ENCODE results near the gene SPECC1.
A peak's percentile ranks its signal among the peaks of the same experiment; 100 is the strongest.
"Not testable (repeated sequence)": the region's sequence is repeated elsewhere in the genome, so short reads cannot be mapped to it uniquely, and the experiment has no call there.

Gene SPECC1

GRCh38 chr17:20256144-20256543 is 247.0 kb downstream of the SPECC1 start:
- DNase-seq: no peak

DNA sequence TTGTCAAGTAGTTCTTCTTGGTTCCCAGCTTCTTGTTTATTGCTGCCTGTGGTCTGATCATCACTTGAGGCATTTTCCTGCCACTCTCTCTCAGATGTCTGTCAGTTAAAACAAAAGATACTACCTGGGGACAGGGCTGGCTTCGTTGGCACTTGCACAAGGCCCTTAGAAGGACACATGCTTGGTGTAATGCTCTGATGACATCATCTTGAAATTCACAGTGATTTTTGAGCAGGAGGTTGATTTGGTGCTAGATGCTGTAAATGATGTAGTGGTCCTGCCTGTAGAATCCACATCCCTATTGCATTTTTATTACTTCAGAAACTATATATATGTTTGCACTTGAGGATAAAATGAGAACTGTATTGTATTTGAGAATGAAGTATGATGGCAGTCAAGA is 247.8 kb downstream of the SPECC1 start:
- no peak for DNase-seq

DNA sequence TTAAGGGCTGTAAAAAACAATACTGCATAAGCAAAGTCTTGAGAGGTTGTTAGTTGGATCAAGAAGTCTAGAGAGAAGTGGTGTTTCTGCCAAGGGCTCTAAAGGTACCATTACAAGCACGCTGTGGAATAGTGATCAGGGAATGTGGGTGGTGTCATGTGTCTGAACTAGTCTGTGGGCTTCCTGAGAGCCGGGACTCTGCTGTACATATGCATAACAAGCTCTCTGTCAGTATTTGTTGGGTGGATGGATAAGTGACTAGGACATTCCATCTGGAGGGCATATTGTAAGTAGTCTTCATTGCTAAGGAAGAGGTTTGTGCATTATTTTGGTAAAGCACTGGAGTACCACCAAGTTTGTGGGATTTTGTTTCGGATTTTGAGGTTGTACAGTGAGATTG is 248.6 kb downstream of the SPECC1 start:
- DNase-seq: no peak

DNA sequence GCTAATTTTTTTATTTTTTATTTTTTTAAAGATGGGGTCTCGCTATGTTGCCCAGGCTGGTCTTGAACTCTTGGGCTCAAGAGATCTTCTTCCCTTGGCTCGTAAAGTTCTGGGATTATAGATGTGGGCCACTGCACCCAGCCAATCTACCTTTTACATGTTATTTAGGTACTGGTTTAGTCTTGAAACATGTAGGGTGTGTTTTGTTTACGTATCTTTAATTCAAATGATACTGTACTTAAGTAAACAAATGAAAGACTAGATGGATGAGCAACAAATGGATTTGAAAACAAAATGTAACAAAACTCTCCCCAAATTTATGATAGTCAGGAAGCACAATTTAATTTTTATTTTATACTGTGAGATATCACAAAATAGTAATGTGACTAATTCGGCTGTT is 250.5 kb downstream of the SPECC1 start:
- DNase-seq: no peak

DNA sequence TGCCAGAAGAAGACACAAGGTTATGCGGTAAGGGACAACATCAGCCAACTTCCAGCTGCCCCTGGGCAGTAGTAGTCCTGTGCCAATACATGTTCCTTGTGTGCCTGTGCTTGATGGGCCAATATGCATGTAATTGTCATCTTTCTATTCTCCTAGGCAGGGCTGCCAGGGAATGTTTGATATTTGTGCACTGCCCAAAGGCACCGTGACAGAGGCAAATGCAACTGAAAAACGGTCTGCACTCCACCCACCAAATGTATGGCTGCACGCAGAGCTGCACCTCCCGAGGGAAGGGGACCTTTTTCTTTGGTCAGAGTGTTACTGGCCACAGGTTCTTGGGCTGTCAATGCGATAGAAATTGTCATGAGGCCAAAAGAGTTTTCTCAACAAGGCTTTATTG is 251.1 kb downstream of the SPECC1 start:
- DNase-seq: no peak

DNA sequence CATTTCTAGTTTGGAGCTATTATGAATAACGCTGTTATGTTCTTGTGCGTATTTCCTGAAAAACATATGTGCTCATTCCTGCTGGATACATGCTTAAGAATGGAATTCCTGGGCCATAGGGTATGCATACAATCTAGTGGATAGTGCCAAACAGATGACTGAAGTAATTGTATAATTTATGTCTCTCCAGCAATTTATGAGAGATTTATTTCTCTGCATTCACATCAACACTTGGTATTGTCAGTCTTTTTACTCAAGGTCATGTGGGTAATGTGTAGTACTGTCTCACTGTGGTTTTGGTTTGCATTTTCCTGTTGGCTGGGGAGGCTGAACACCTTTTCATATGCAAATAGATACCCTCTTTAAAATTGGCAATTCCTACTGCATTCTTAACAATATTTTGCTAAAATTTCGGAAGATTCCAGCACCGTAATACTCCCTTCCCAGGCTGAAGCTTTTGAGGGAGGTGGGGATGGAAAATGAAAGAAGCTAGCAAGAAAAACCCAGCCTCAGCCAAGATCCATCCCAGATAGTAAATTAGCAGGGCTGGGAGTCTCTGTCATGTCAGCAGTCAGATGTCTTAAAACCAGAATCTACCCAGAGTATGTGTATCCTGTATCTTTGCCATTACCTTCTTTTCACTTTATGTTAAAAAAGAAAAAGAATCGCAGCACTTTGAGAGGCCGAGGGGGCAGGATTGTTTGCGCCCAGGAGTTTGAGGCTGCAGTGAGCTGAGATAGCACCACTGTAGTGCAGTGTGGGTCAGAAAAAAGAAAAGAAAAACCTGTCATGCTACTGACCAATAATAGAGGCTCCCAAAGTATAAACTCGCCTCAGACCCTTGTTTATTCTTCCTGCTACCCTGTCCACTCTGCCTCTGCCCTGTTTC is 253.3 kb downstream of the SPECC1 start:
- DNase-seq: no peak

GRCh38 chr17:20263115-20263433 is 253.9 kb downstream of the SPECC1 start:
- not testable (repeated sequence) for DNase-seq

GRCh38 chr17:20263595-20263994 is 254.4 kb downstream of the SPECC1 start:
- DNase-seq: no peak

GRCh38 chr17:20264996-20265395 is 255.8 kb downstream of the SPECC1 start:
- no peak for DNase-seq

- DNase-seq: no peak
Observed at GRCh38 chr17:20266806-20267458, 257.8 kb downstream of the SPECC1 start.

GRCh38 chr17:20267459-20267842 is 258.3 kb downstream of the SPECC1 start:
- DNase-seq: peak; percentile 53

DNA sequence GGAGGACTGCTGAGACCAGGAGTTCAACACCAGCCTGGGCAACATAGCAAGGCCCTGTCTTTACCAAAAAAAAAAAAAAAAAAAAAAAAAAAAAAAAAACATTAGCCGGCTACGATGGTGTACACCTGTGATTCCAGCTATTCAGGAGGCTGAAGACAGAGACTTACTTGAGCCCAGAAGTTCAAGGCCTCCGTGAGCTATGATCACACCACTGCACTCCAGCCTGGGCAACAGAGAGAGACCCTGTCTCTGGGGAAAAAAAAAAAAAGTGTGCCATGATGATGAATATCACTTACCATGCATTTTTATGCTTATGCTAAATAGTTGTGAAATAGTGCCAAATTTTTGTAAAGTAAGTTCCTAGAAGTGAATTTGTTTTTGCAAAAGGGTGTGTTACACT is 261.2 kb downstream of the SPECC1 start:
- no peak for DNase-seq

DNA sequence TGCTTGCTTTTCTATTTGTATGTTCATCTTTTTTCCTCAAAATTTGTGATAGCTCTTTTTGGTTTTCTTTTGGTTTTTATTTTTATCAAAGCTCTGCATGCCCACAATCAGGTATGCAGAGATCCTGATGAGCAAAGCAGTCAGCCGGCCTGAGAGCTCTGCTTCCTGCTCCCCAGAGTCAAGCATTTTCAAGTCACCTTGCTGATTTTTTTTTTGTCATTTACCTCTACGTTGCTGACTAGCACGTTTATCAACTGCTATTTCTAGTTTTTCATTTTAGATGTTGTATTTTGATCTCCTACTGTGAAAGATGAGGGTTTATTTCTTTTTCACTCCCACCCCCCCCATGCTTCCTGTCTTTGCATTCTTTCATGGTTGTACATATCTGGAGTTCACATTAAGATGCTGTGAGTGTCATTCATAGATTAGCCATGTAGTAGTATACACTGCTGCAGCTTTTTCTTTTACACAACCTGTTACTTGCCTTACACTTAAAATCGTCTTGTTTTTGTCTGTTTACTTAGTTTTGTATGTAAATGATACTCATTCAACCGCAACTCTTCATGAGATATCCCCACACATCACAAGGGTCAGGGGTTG is 262.0 kb downstream of the SPECC1 start:
- DNase-seq: no peak

DNA sequence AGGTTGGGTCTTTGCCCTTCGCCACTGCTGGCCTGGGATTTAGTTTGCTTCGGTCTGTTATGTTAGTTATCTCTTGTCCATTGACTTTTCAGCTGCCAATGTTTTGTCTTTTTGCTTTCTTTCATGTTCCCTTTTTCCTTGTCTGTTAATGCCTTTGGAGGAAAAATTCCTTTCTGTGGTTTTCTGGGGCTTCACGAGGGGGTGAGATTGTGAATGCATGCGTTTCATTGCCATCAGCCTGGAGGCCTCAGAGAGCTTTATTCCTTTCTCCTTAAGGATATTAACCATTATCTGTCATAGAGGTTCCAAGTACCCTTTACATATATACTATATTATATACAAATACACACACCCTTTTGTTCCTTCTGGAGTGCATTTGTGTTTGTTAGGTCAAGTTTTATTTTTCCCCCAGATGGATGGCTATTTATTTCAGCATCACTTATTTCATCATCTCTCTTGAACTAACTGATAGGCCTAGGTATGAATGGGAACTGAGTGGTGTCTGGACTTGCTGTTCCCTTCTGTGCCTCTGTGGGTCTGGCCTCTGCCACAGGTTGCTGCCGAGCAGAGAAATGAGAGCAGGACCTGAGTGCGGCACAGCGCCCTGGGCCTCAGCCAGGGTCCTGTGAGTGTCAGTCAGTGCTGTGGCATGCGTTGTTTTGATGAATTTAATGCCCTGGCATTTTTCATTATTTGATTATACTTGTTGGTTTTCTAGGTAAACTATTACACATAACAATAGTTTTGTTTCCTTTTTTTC is 264.8 kb downstream of the SPECC1 start:
- no peak for DNase-seq

GRCh38 chr17:20275653-20276052 is 266.5 kb downstream of the SPECC1 start:
- no peak for DNase-seq

GRCh38 chr17:20276421-20276820 is 267.3 kb downstream of the SPECC1 start:
- DNase-seq: no peak

- DNase-seq: no peak
Observed at GRCh38 chr17:20278805-20279204, 269.6 kb downstream of the SPECC1 start.

- DNase-seq: no peak
Observed at GRCh38 chr17:20279631-20280030, 270.5 kb downstream of the SPECC1 start.

- DNase-seq: no peak
Observed at GRCh38 chr17:20280051-20280450, 270.9 kb downstream of the SPECC1 start.

DNA sequence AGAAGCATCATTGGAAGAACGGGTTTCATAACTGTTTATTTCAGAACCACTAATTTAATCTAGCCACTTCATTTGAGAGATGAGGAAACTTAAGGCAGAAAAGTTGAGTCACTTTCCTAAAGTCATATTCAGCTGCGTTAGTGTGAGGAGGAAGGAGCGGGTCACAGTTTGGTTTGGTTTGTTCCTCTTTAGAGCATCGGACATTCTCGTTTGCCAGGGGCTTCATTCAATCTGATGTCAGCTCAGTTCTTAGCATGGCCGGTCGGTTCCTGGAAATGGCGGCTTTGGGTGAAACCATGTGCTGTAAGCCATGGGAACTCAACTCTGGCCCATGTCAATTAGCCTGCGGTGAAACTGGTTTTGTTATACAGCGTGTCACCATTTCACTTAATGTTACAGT is 271.7 kb downstream of the SPECC1 start:
- no peak for DNase-seq

DNA sequence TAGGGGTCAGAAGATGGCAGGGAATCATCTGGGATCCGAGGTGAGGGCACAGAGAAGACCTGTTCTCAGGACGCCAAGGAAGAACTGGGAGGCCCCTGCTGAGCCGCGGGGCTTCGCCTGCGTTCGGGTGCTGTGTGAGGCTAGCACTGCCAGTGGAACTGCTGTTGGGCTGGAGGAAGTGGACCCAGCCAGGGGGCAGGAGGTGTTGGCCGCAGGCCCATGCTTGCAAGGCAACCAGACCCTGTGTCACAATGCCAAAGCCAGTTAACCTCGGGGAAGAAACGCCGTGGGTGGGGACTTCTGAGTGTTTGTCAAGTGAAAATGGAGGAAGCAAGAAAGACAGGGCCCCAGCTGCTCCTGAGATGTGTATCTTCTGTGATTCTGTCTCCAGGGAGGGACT is 272.7 kb downstream of the SPECC1 start:
- no peak for DNase-seq

- no peak for DNase-seq
Observed at GRCh38 chr17:20282526-20283308, 273.6 kb downstream of the SPECC1 start.

- no peak for DNase-seq
Observed at GRCh38 chr17:20284022-20284421, 274.9 kb downstream of the SPECC1 start.
